ENCODE measurements around the gene TCP11.

DNA sequence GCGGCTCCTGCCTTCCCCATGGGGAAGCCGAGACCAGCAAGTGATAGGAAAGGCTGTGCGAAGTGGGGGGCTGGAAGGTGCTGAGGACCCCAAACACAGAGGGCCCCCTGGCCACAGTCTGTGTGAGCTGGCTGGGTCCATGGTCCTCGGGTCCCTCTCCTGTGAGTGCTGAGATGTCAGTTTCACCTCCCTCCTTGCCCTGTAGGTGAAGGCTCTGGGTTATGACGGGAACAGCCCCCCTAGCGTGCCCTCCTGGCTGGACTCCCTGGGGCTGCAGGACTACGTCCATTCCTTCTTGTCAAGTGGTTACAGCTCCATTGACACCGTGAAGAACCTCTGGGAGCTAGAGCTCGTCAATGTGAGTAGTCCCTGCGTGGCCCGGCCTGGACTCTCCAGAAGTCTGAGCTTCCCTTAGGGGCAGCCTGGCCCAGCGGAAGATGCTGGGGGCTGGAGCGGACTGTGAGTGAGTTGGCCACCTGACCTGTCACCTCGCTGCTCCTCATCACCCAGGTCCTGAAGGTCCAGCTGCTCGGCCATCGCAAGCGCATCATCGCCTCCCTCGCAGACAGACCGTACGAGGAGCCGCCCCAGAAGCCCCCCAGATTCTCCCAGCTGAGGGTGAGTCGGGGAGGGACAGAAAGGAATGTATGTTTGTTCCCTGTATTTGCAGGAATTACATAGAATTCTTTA, 61.7 kb downstream of the TCP11 start:
- TF ChIP-seq EZH2 (conservative IDR thresholded peaks at IDR 0.05; ENCODE audit: low read depth, low read length) (no peak), TCF7 (IDR thresholded peaks at IDR 0.05; ENCODE audit: low read depth) (no peak), ZNF792 (CRISPR knock-in tag; IDR thresholded peaks at IDR 0.05) (no peak), ZNF567 (CRISPR knock-in tag; IDR thresholded peaks at IDR 0.05; ENCODE audit: borderline replicate concordance) (no peak), PHB2 (IDR thresholded peaks at IDR 0.05; ENCODE audit: partially characterized antibody) (no peak), ZFP90 (CRISPR knock-in tag; IDR thresholded peaks at IDR 0.05; ENCODE audit: borderline replicate concordance) (no peak), POLR2A (IDR thresholded peaks at IDR 0.05; ENCODE audit: insufficient read depth in 1 of 2, low read depth in 2 of 2, low read length in 2 of 2) (no peak), ZBTB7B (CRISPR knock-in tag; IDR thresholded peaks at IDR 0.05) (no peak), ZNF550 (CRISPR knock-in tag; IDR thresholded peaks at IDR 0.05; ENCODE audit: borderline replicate concordance) (no peak), ZNF770 (CRISPR knock-in tag; IDR thresholded peaks at IDR 0.05) (no peak), ESRRA (CRISPR knock-in tag; IDR thresholded peaks at IDR 0.05; ENCODE audit: low read depth) (no peak), ZFP41 (CRISPR knock-in tag; IDR thresholded peaks at IDR 0.05; ENCODE audit: borderline replicate concordance) (no peak)

Data from HepG2 (cell line).